HG03354 (cell line): ENCODE results near the gene MS4A15.
"Not testable (repeated sequence)": the region's sequence is repeated elsewhere in the genome, so short reads cannot be mapped to it uniquely, and the experiment has no call there.

Experiments used
- ATAC-seq: cut with Tn5 transposase; IDR thresholded peaks from one replicate; pipeline ENCODE4 v1.9.1; 2021; ENCODE audit warnings: mild to moderate bottlenecking; ENCODE audit not compliant: unreplicated experiment, poor library complexity, severe bottlenecking

Gene MS4A15

GRCh38 chr11:60756307-60757032 is at the start of gene MS4A15:
Gene MS4A15, plus strand, starts transcription at chr11:60756867. Its CDS starts 6,867 bp downstream, at chr11:60763734.
- ATAC-seq = no peak

GRCh38 chr11:60706931-60707330 is 49.7 kb upstream of the MS4A15 start:
- ATAC-seq = no peak

- ATAC-seq = no peak
Observed at GRCh38 chr11:60710482-60710881, 46.2 kb upstream of the MS4A15 start.

GRCh38 chr11:60711276-60711675 is 45.4 kb upstream of the MS4A15 start:
- no peak for ATAC-seq

GRCh38 chr11:60713423-60713822 is 43.2 kb upstream of the MS4A15 start:
- ATAC-seq = not testable (repeated sequence)

GRCh38 chr11:60717956-60718355 is 38.7 kb upstream of the MS4A15 start:
- no peak for ATAC-seq

- no peak for ATAC-seq
Observed at GRCh38 chr11:60718524-60719316, 37.9 kb upstream of the MS4A15 start.

- ATAC-seq = no peak
Observed at GRCh38 chr11:60719391-60719790, 37.3 kb upstream of the MS4A15 start.

- no peak for ATAC-seq
Observed at GRCh38 chr11:60720460-60720859, 36.2 kb upstream of the MS4A15 start.

- no peak for ATAC-seq
Observed at GRCh38 chr11:60724420-60724819, 32.2 kb upstream of the MS4A15 start, which contains the start of gene MS4A18. Gene MS4A18, plus strand, starts transcription at chr11:60724720.

- ATAC-seq = no peak
Observed at GRCh38 chr11:60725592-60725991, 31.1 kb upstream of the MS4A15 start.

- ATAC-seq = no peak
Observed at GRCh38 chr11:60731586-60731985, 25.1 kb upstream of the MS4A15 start.

- ATAC-seq = no peak
Observed at GRCh38 chr11:60734279-60734678, 22.4 kb upstream of the MS4A15 start.

GRCh38 chr11:60739114-60739513 is 17.6 kb upstream of the MS4A15 start:
- ATAC-seq = no peak

GRCh38 chr11:60740573-60740972 is 16.1 kb upstream of the MS4A15 start:
- ATAC-seq = no peak

GRCh38 chr11:60741421-60741820 is 15.2 kb upstream of the MS4A15 start:
- ATAC-seq = no peak

GRCh38 chr11:60743058-60743457 is 13.6 kb upstream of the MS4A15 start:
- ATAC-seq = no peak

- no peak for ATAC-seq
Observed at GRCh38 chr11:60744114-60744513, 12.6 kb upstream of the MS4A15 start.

GRCh38 chr11:60747359-60747873 is 9.3 kb upstream of the MS4A15 start:
- ATAC-seq = no peak

- ATAC-seq = no peak
Observed at GRCh38 chr11:60748225-60748624, 8.4 kb upstream of the MS4A15 start.

GRCh38 chr11:60748821-60749220 is 7.8 kb upstream of the MS4A15 start:
- no peak for ATAC-seq
